ENCODE measurements around the gene BCL11B.

GRCh38 chr14:99179506-99179905 is 92.5 kb downstream of the BCL11B start:
- TF ChIP-seq CTCF (IDR thresholded peaks at IDR 0.05; ENCODE audit: low read depth, low read length, missing input control) (no peak), TAF1 (conservative IDR thresholded peaks at IDR 0.05) (no peak), ATF3 (IDR thresholded peaks at IDR 0.05) (no peak), RAD21 (IDR thresholded peaks at IDR 0.05) (no peak), FOXA1 (IDR thresholded peaks at IDR 0.05) (no peak), REST (IDR thresholded peaks at IDR 0.05) (no peak)

Data from liver (tissue), 3 donors.